ENCODE data around the gene CBX8. TPM values are rescaled to one million over a fixed set of nuclear protein-coding genes. Genes with fewer than 3 reads are reported as not detected.

CBX8 gene
- total RNA-seq, 1 donor from 2014 or later: 23.1 TPM

DNA sequence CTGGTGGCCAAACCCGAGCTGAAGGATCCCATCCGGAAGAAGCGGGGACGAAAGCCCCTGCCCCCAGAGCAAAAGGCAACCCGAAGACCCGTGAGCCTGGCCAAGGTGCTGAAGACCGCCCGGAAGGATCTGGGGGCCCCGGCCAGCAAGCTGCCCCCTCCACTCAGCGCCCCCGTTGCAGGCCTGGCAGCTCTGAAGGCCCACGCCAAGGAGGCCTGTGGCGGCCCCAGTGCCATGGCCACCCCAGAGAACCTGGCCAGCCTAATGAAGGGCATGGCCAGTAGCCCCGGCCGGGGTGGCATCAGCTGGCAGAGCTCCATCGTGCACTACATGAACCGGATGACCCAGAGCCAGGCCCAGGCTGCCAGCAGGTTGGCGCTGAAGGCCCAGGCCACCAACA, 13.0 kb downstream of the CBX8 start:
- peaks cover 29% of the 10 kb centered on the region for H3K4me1 Mint-ChIP-seq (ENCODE audit: low read depth)
- H3K27ac Mint-ChIP-seq: no peak overlapping the region
- DNase-seq (ENCODE audit: low spot score, unreplicated experiment): no peak
- H3K27me3 Mint-ChIP-seq: peaks cover 15% of the 10 kb centered on the region
- H3K9me3 Mint-ChIP-seq (ENCODE audit: low read depth): no peaks in the 10 kb centered on the region
- peaks cover 32% of the 10 kb centered on the region for H3K36me3 Mint-ChIP-seq (ENCODE audit: insufficient read depth)
- H3K4me3 Mint-ChIP-seq (ENCODE audit: low read depth): no peak overlapping the region
- TF ChIP-seq, protein P1, sequence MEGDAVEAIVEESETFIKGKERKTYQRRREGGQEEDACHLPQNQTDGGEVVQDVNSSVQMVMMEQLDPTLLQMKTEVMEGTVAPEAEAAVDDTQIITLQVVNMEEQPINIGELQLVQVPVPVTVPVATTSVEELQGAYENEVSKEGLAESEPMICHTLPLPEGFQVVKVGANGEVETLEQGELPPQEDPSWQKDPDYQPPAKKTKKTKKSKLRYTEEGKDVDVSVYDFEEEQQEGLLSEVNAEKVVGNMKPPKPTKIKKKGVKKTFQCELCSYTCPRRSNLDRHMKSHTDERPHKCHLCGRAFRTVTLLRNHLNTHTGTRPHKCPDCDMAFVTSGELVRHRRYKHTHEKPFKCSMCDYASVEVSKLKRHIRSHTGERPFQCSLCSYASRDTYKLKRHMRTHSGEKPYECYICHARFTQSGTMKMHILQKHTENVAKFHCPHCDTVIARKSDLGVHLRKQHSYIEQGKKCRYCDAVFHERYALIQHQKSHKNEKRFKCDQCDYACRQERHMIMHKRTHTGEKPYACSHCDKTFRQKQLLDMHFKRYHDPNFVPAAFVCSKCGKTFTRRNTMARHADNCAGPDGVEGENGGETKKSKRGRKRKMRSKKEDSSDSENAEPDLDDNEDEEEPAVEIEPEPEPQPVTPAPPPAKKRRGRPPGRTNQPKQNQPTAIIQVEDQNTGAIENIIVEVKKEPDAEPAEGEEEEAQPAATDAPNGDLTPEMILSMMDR (IDR thresholded peaks at IDR 0.05; ENCODE audit: unreplicated experiment): no peak

DNA sequence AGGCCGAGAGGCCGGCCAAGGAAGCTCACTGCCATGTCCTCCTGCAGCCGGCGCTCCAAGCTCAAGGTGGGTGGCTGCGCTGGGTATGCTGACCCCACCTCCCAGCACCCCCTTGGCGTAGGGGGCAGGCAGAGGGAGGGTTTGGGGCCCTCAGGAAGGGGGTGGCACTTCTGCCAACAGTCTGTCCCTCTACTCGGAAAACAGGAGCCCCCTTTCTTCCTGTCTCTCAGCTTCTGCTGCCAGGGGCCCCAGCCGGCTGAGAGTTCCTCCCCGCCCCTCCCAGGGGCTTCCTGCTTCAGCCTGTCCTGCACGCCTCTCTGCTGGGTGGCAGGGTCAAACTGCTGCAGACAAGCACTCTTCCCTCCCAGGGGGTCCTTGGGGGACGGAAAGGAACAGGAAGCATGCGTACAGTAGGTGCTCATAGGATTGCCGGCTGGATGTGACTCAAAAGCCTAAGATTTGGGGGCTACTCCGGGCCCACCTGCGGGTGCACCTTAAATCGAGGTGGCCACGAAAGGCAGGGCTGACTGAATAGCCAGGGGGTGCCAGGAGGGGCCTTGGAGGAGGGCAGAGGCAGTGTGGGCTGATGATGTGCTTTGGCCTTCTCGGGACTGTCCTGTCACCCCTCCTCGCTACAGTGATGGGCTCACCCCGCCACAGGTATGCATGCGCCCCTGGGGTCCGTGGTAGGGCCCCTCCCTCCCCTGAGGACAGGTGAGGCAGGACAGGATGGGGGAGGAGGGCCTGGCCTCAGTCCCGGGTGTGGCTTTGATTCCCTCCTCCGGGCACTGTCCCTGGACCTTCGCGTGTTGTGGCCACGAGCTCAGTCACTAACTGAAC, 14.9 kb downstream of the CBX8 start:
- DNase-seq (ENCODE audit: low spot score, unreplicated experiment): no peak
- no peak overlapping the region for H3K4me3 Mint-ChIP-seq (ENCODE audit: low read depth)
- H3K9me3 Mint-ChIP-seq (ENCODE audit: low read depth): no peaks in the 10 kb centered on the region
- TF ChIP-seq, protein P1 (IDR thresholded peaks at IDR 0.05; ENCODE audit: unreplicated experiment): no peak
- peaks cover 32% of the 10 kb centered on the region for H3K4me1 Mint-ChIP-seq (ENCODE audit: low read depth)
- H3K27ac Mint-ChIP-seq: no peak overlapping the region
- H3K36me3 Mint-ChIP-seq (ENCODE audit: insufficient read depth): peaks cover 32% of the 10 kb centered on the region
- no peaks in the 10 kb centered on the region for H3K27me3 Mint-ChIP-seq

DNA sequence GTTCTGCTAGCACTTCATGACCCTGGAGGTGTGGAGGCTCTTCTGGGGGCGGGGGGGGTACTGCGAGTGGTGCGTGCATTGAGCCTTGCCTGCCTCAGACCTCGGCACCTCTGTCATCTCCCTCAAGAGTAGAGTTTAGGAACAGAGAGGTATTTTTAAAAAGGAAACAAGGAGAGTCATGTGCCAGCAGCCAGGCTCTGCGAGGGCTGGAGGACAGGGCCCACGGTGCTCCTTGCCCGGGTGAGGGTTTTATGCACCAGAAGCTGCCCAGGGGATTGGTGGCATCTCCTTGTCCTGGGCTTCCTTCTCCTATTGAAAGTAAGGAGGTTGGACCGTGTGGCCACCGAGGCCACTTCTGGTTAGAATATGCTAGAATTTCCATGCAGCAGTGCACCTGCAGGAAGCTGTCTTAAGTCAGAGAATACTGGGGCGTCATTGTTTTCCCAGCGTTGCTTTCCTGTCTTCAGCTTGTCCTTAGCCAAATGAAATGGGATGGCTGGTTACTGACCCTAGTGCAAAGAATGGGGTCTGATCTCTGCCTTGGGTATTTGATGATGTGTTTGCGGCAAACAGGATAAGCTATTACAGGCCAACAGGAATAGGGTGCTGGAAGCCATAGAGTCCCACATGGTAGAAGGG, 15.7 kb downstream of the CBX8 start:
- no peak for DNase-seq (ENCODE audit: low spot score, unreplicated experiment)
- Mint-ChIP-seq H3K27ac (peak overlapping the region; percentile 74), H3K4me1 (ENCODE audit: low read depth) (peaks cover 40% of the 10 kb centered on the region), H3K27me3 (no peaks in the 10 kb centered on the region), H3K4me3 (ENCODE audit: low read depth) (peak overlapping the region; percentile 31), H3K9me3 (ENCODE audit: low read depth) (no peaks in the 10 kb centered on the region), H3K36me3 (ENCODE audit: insufficient read depth) (peaks cover 32% of the 10 kb centered on the region)
- TF ChIP-seq, protein P1 (IDR thresholded peaks at IDR 0.05; ENCODE audit: unreplicated experiment): no peak

DNA sequence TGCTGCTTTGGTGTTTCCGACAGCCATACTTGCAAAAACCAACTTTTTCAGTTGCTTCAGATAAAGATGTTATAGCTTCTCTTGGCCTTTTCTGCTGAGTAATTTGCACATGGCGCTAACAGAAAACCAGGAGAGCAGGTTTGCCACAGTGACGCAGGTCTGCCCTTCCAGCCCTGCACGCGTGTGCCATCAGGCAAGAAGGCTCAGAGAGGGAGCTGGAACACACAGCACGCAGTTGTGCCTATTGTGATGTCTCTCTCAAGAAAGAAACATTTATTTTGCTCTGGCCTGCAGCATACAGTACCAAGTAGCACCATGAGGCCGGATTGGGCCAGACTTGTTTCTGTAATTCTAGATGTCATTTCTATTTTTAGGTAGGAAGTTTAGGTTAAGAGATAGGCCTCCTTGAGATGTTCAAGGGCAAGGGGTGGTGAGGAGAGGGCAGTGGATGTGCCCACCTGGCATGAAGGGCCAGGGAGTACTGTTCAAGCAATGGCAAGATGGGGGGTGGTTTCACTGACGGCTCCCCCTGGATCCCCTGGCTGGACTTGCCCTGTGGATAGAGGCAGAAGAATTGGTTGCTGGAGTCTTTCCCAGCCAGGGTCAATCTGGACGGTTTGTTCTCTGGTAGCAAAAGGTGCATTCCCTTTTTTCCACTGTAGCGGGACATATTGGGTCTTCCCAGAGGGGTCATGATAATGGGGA, 17.1 kb downstream of the CBX8 start:
- Mint-ChIP-seq H3K36me3 (ENCODE audit: insufficient read depth) (peaks cover 29% of the 10 kb centered on the region), H3K27ac (no peak overlapping the region), H3K4me1 (ENCODE audit: low read depth) (peaks cover 53% of the 10 kb centered on the region), H3K27me3 (no peaks in the 10 kb centered on the region), H3K4me3 (ENCODE audit: low read depth) (peak overlapping the region; percentile 88), H3K9me3 (ENCODE audit: low read depth) (no peaks in the 10 kb centered on the region)
- no peak for DNase-seq (ENCODE audit: low spot score, unreplicated experiment)
- TF ChIP-seq, protein P1 (IDR thresholded peaks at IDR 0.05; ENCODE audit: unreplicated experiment): no peak

DNA sequence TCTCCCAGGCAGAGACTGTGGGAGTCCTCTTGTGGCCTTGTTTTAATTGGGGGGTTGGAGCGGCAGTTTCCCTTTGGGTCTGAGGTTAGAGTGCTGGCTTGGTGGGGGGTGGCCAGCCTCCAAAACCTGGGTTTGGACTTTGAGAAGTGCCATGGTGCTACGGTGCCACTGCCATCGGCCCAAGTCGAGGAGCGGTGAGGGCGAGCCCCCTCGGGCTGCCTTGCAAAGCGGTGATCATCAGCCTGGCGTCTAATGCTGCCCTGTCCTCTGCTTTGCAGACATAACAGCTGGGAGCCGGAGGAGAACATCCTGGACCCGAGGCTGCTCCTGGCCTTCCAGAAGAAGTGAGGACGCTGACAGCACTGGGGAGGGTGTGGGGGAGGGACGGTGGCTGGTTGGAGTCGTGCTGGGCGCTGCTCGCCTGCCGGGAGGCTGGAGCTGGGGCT, 17.8 kb downstream of the CBX8 start:
- H3K27me3 Mint-ChIP-seq: no peaks in the 10 kb centered on the region
- TF ChIP-seq, protein P1 (IDR thresholded peaks at IDR 0.05; ENCODE audit: unreplicated experiment): no peak
- peaks cover 29% of the 10 kb centered on the region for H3K36me3 Mint-ChIP-seq (ENCODE audit: insufficient read depth)
- peak overlapping the region; percentile 88 for H3K4me3 Mint-ChIP-seq (ENCODE audit: low read depth)
- peak overlapping the region; percentile 91 for H3K27ac Mint-ChIP-seq
- no peak for DNase-seq (ENCODE audit: low spot score, unreplicated experiment)
- no peaks in the 10 kb centered on the region for H3K9me3 Mint-ChIP-seq (ENCODE audit: low read depth)
- peaks cover 56% of the 10 kb centered on the region for H3K4me1 Mint-ChIP-seq (ENCODE audit: low read depth)

All from progenitor cell of endocrine pancreas (in vitro differentiated cells).